ENCODE measurements around the gene NCKAP1. TPM values are rescaled to one million over a fixed set of nuclear protein-coding genes. Genes with fewer than 3 reads are reported as not detected.

NCKAP1 gene
- total RNA-seq, 1 experiment from 2014 or later = 112 TPM

DNA sequence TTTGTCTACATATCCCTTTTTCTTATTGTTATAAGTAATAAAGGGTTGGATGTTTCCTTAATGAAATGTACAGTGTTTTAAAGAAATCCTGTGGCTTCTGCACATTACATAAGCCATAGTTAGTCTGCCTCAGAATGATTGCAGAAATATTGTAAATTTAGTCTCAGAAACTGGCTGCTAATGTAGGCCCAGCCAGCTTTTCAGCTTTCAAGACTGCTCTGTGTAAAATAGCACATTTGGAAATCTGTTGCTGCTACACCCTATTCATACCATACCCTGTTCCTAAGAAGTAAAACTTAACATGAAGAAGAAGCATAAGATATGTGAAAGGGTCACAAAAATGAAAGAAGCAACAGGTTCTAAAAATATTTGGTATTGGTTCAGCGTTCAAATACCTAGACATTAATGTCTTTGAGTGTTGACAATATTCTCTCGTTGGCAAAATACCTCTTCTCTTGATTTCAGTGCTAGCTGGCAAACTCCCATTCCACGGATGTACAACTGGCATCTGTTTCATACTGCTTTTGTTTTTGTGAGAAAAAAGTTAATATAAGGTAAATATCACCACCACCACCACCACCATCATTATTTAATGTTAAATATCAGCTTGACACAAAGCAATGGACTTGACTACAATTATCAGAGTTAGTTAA lies 19.2 kb upstream of the NCKAP1 start:
- TF ChIP-seq, protein P1, sequence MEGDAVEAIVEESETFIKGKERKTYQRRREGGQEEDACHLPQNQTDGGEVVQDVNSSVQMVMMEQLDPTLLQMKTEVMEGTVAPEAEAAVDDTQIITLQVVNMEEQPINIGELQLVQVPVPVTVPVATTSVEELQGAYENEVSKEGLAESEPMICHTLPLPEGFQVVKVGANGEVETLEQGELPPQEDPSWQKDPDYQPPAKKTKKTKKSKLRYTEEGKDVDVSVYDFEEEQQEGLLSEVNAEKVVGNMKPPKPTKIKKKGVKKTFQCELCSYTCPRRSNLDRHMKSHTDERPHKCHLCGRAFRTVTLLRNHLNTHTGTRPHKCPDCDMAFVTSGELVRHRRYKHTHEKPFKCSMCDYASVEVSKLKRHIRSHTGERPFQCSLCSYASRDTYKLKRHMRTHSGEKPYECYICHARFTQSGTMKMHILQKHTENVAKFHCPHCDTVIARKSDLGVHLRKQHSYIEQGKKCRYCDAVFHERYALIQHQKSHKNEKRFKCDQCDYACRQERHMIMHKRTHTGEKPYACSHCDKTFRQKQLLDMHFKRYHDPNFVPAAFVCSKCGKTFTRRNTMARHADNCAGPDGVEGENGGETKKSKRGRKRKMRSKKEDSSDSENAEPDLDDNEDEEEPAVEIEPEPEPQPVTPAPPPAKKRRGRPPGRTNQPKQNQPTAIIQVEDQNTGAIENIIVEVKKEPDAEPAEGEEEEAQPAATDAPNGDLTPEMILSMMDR (conservative IDR thresholded peaks at IDR 0.05) = no peak
- no peak overlapping the region for H3K4me2 ChIP-seq (ENCODE audit: insufficient read depth, insufficient read length, low read length)
- H3K4ac ChIP-seq (ENCODE audit: low read depth, low read length) = no peak overlapping the region
- no peaks in the 10 kb centered on the region for H3K79me2 ChIP-seq (ENCODE audit: insufficient read depth, low read length)
- H3K18ac ChIP-seq (ENCODE audit: insufficient read length, low read depth, low read length) = no peak overlapping the region
- DNase-seq = no peak
- no peak overlapping the region for H4K5ac ChIP-seq (ENCODE audit: insufficient read length, low read depth, low read length)
- H2BK15ac ChIP-seq (ENCODE audit: low read depth, low read length) = no peak overlapping the region
- no peak overlapping the region for H3K23ac ChIP-seq (ENCODE audit: insufficient read length, low read depth, low read length)
- no peak overlapping the region for H3K14ac ChIP-seq (ENCODE audit: insufficient read depth, low read length)
- H3K4me3 Mint-ChIP-seq = no peak overlapping the region
- no peak overlapping the region for H2BK120ac ChIP-seq (ENCODE audit: low read depth, low read length, poor library complexity, severe bottlenecking)
- no peak overlapping the region for H2BK20ac ChIP-seq (ENCODE audit: low read depth, low read length, poor library complexity, severe bottlenecking)
- H3K9ac ChIP-seq (ENCODE audit: extremely low read depth, insufficient read length, low read length) = no peak overlapping the region
- WGBS (ENCODE audit: extremely low coverage, insufficient read length, low lambda C conversion rate) = no CpG with 5 or more reads among the region's 3 CpGs
- no peak overlapping the region; a peak in 1 of 7 replicates for H3K27ac Mint-ChIP-seq
- no peak overlapping the region for H4K91ac ChIP-seq (ENCODE audit: insufficient read length, low read depth, low read length)
- no peak overlapping the region for H2AK5ac ChIP-seq (ENCODE audit: insufficient read length, low read length)
- no peak overlapping the region for H4K8ac ChIP-seq (replicated peaks; ENCODE audit: insufficient read length, low read depth, low read length)
- H3K27me3 ChIP-seq (ENCODE audit: insufficient read depth, low read length) = no peaks in the 10 kb centered on the region
- no peak overlapping the region for H3K27ac ChIP-seq (ENCODE audit: insufficient read length, low read depth, low read length)
- no peaks in the 10 kb centered on the region for H4K20me1 ChIP-seq (ENCODE audit: control insufficient read depth, insufficient read depth, insufficient read length)
- no peak overlapping the region for H2BK5ac ChIP-seq (ENCODE audit: insufficient read length, low read length)
- H2AFZ ChIP-seq (ENCODE audit: low read length) = no peak overlapping the region
- H3K36me3 Mint-ChIP-seq (ENCODE audit: insufficient read depth in 1 of 3, low read depth in 3 of 3) = peaks cover 0 to 5% (median 2%) of the 10 kb centered on the region in 3 experiments; a peak in 3 of 7 replicates
- no peak overlapping the region for H3K56ac ChIP-seq (ENCODE audit: insufficient read length, low read depth, low read length)
- H3K27me3 Mint-ChIP-seq (ENCODE audit: low read depth) = peaks cover 4% of the 10 kb centered on the region; the same call in 1 of the 2 replicates
- H3K23me2 ChIP-seq (ENCODE audit: insufficient read length, low read depth, low read length, poor library complexity, severe bottlenecking) = no peaks in the 10 kb centered on the region
- H3K9me3 ChIP-seq (ENCODE audit: control insufficient read depth, low read depth, low read length) = no peaks in the 10 kb centered on the region
- H3K9me3 Mint-ChIP-seq = peaks cover 2 to 3% of the 10 kb centered on the region in 2 experiments; a peak in 3 of 5 replicates
- peaks cover 8 to 9% of the 10 kb centered on the region in 2 experiments; a peak in 2 of 4 replicates for H3K4me1 Mint-ChIP-seq
- peaks cover 5% of the 10 kb centered on the region; the same call in 1 of the 2 replicates for H3K4me1 ChIP-seq (ENCODE audit: insufficient read depth, low read length)
- no peak overlapping the region for H2BK12ac ChIP-seq (ENCODE audit: insufficient read length, low read depth, low read length)
- H3T11ph ChIP-seq (ENCODE audit: low read length) = no peak overlapping the region
- no peaks in the 10 kb centered on the region for H3K79me1 ChIP-seq (ENCODE audit: insufficient read depth, low read depth, low read length, poor library complexity, severe bottlenecking)

All from H9 (cell line).